Thyroid gland (tissue), 4 donors: ENCODE measurements around the gene TJP1. TPM values are rescaled to one million over a fixed set of nuclear protein-coding genes. Genes with fewer than 3 reads are reported as not detected.

ENCODE experiments used
- DNase-seq, 2 donors: peaks; one replicate each; pipeline ENCODE4 v3.0.0-alpha.2; 2019
- H3K27ac ChIP-seq, 3 donors: fragments of 200-600 bp; sonication (generic); 1 replicate in 2 of 3; 2 replicates in 1 of 3; pipeline ENCODE4 v1.5.1; 2016 to 2019; ENCODE audit warnings: mild to moderate bottlenecking in 1 of 3, moderate library complexity in 1 of 3
- H3K27me3 ChIP-seq: fragments of 200-600 bp; sonication (generic); one replicate; pipeline ENCODE4 v1.5.1; 2019
- H3K36me3 ChIP-seq, 2 donors: fragments of 200-600 bp; sonication (generic); one replicate each; pipeline ENCODE4 v1.5.1; 2016 to 2019
- H3K4me1 ChIP-seq, 2 donors: fragments of 200-600 bp; sonication (generic); one replicate each; pipeline ENCODE4 v1.5.1; 2017 to 2019
- H3K4me3 ChIP-seq, 3 donors: fragments of 200-600 bp; sonication (generic); replicated peaks in 1 of 3; 1 replicate in 2 of 3; 2 replicates in 1 of 3; pipeline ENCODE4 v1.5.1; 2016; ENCODE audit warnings: mild to moderate bottlenecking in 1 of 3
- H3K9me3 ChIP-seq: fragments of 200-600 bp; sonication (generic); one replicate; pipeline ENCODE4 v1.5.1; 2017
- POLR2A ChIP-seq, 2 donors: fragments of 450-650 bp; IDR thresholded peaks; one replicate each; pipeline ENCODE4 v1.6.1; 2017; ENCODE audit warnings: antibody characterized with exemption in 2 of 2, mild to moderate bottlenecking in 2 of 2, moderate library complexity in 1 of 2
- WGBS, 2 donors: methylation state at CpG; one replicate each; pipeline ENCODE4 v1.1.5; 2017; 5-methylcytosine and 5-hydroxymethylcytosine counted together
- intact Hi-C: fragments of 100-400 bp; cut with DNase I; formaldehyde crosslinking; loops from one replicate; pipeline ENCODE4 v1.15.1; 2023
- small RNA-seq: library from RNA; depleted of rRNA; stranded (forward); fragments of <200 nt; gene quantifications from one replicate; pipeline ENCODE3, GENCODE V24; 2016
- total RNA-seq, 4 donors: library from RNA; depleted of rRNA; stranded (reverse); fragments of >200 nt; gene quantifications; one replicate each; pipeline ENCODE4 v1.2.3, GENCODE V29; 2016
- TF ChIP-seq, protein P1 (sequence below), 6 experiments: fragments of 200-600 bp in 3 of 6; fragments of 450-650 bp in 3 of 6; sonication (generic) in 3 of 6; IDR thresholded peaks; one replicate each; pipeline ENCODE4 v1.5.1; 2016 to 2019; ENCODE audit warnings: antibody characterized with exemption in 6 of 6, mild to moderate bottlenecking in 2 of 6, inconsistent platforms in 1 of 6, moderate library complexity in 1 of 6

The TJP1 gene
- total RNA-seq, 4 donors from 2014 or later, result 107 to 166 (median 126) TPM

DNA sequence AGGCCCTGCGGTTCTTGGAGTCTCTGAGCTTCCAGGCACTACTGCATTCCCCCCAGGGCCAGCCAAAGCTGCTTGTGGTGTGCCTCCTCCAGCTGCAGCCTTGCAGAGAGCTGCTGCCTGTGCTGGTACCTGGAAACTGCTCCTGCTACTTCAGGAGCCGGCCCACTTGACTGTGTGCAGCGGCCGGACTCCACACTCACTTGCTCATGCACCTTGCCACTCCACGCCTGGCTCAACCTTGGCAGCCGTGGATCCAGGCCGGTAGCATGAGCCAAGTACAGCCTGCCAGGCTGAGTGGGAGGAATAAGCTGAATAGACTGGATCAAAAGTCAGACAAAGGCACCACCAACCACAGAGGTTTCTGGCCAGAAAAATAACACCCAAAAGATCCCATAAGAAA lies 169.7 kb downstream of the TJP1 start:
- Histone ChIP-seq H3K36me3 (no peaks in the 10 kb centered on the region), H3K4me3 (no peak overlapping the region), H3K4me1 (peaks cover 4% of the 10 kb centered on the region in 2 donors), H3K9me3 (no peaks in the 10 kb centered on the region), H3K27ac (peak overlapping the region in 1 of 3 donors; percentile 24), H3K27me3 (no peaks in the 10 kb centered on the region)
- intact Hi-C loops, result no loop called here
- DNase-seq, result peak; percentile 97
- TF ChIP-seq POLR2A (IDR thresholded peaks at IDR 0.05), result no peak
- TF ChIP-seq, protein P1, sequence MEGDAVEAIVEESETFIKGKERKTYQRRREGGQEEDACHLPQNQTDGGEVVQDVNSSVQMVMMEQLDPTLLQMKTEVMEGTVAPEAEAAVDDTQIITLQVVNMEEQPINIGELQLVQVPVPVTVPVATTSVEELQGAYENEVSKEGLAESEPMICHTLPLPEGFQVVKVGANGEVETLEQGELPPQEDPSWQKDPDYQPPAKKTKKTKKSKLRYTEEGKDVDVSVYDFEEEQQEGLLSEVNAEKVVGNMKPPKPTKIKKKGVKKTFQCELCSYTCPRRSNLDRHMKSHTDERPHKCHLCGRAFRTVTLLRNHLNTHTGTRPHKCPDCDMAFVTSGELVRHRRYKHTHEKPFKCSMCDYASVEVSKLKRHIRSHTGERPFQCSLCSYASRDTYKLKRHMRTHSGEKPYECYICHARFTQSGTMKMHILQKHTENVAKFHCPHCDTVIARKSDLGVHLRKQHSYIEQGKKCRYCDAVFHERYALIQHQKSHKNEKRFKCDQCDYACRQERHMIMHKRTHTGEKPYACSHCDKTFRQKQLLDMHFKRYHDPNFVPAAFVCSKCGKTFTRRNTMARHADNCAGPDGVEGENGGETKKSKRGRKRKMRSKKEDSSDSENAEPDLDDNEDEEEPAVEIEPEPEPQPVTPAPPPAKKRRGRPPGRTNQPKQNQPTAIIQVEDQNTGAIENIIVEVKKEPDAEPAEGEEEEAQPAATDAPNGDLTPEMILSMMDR (IDR thresholded peaks at IDR 0.05), result no peak
- 13 to 39% methylated on average over 3 to 7 of the region's 7 CpGs for WGBS, 2 donors

DNA sequence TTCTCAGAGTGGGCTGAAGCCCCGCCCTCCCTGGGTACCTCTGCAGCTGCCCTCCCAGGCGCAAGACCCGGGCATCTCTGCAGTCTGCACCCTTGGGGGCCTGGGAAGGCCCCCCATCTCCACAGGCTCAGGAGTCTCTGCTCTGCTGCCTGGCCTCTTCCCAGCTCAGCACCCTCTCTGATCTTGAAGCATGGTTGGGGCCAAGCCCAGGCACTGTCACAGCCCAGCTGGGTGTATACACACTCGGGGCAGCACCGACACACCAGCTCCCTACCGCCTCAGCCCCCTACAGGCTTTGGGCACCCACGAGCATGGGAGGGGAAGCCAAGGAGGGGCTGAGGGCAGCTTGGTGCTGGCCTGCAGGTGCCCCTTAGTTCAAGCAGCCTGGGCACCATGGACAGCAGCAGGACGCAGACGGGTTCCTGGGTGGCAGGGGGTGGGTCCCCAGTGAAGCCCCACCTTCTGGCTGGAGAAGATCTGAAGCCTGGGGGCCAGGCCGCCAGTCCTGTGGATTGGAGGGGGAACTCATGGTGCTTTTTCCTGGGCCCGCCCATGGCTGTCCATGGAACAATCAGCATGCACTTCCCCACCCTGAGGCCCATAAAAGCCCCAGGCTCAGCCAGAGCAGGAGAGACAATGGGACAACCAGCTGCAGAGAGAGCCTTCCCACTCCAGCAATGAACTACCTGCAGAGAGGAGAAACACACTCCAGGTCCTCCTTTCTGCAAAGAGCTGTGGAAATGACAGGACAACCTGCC lies 170.6 kb downstream of the TJP1 start:
- TF ChIP-seq POLR2A (IDR thresholded peaks at IDR 0.05), result no peak
- TF ChIP-seq, protein P1 (IDR thresholded peaks at IDR 0.05), result no peak
- Histone ChIP-seq H3K4me1 (peaks cover 4% of the 10 kb centered on the region in 2 donors), H3K27me3 (no peaks in the 10 kb centered on the region), H3K9me3 (no peaks in the 10 kb centered on the region), H3K4me3 (no peak overlapping the region), H3K36me3 (no peaks in the 10 kb centered on the region), H3K27ac (no peak overlapping the region)
- intact Hi-C loops, result no loop called here
- 86 to 93% methylated on average over 5 to 8 of the region's 11 CpGs for WGBS, 2 donors
- no peak for DNase-seq

Small RNA genes within 50 kb of the gene (small RNA-seq; reads per million reads assigned to genes)
- not detected for gene HMGN2P5
